ENCODE data around the gene ARHGEF6.

Gene ARHGEF6

GRCh38 chrX:136636121-136636520 is 144.6 kb downstream of the ARHGEF6 start:
- no peak for DNase-seq

GRCh38 chrX:136635235-136635634 is 145.5 kb downstream of the ARHGEF6 start:
- DNase-seq = no peak

- DNase-seq = no peak
Measured at GRCh38 chrX:136630881-136631280, 149.9 kb downstream of the ARHGEF6 start.

- DNase-seq = no peak
Measured at GRCh38 chrX:136629084-136629750, 151.5 kb downstream of the ARHGEF6 start.

- DNase-seq = no peak
Measured at GRCh38 chrX:136627409-136627808, 153.3 kb downstream of the ARHGEF6 start.

GRCh38 chrX:136626891-136627290 is 153.8 kb downstream of the ARHGEF6 start:
- DNase-seq = no peak

- DNase-seq = no peak
Measured at GRCh38 chrX:136626237-136626636, 154.5 kb downstream of the ARHGEF6 start.

GRCh38 chrX:136625246-136625645 is 155.5 kb downstream of the ARHGEF6 start:
- no peak for DNase-seq

GRCh38 chrX:136623396-136623795 is 157.3 kb downstream of the ARHGEF6 start:
- no peak for DNase-seq

- no peak for DNase-seq
Measured at GRCh38 chrX:136622568-136622967, 158.2 kb downstream of the ARHGEF6 start.

- DNase-seq = no peak
Measured at GRCh38 chrX:136620780-136621179, 160.0 kb downstream of the ARHGEF6 start.

- DNase-seq = no peak
Measured at GRCh38 chrX:136619899-136620505, 160.7 kb downstream of the ARHGEF6 start.

GRCh38 chrX:136616987-136617685 is 163.6 kb downstream of the ARHGEF6 start:
- no peak for DNase-seq

Measured in NCI-H774 (cell line).